Fibroblast of lung (primary cell): ENCODE measurements around the gene KLK4. TPM values are rescaled to one million over a fixed set of nuclear protein-coding genes. Genes with fewer than 3 reads are reported as not detected.

Experiments
- DNase-seq, 2 donors: peaks; one replicate each; pipeline versions ENCODE4 v3.0.0 to v3.0.0-alpha.2; 2010; ENCODE audit warnings: low read depth in 2 of 2
- H2AFZ ChIP-seq: 2 replicates; pipeline ENCODE4 v1.5.1; 2012; ENCODE audit warnings: low read length, control low read depth, inconsistent platforms
- H3K27ac ChIP-seq: 2 replicates; pipeline ENCODE4 v1.5.1; 2011; ENCODE audit warnings: low read length, control low read depth; ENCODE audit not compliant: insufficient read depth
- H3K27me3 ChIP-seq: 2 replicates; pipeline ENCODE4 v1.5.1; 2011; ENCODE audit warnings: mild to moderate bottlenecking, low read length; ENCODE audit not compliant: control insufficient read depth, insufficient read depth
- H3K36me3 ChIP-seq: 2 replicates; pipeline ENCODE4 v1.5.1; 2011; ENCODE audit warnings: low read length; ENCODE audit not compliant: control insufficient read depth, insufficient read depth
- H3K4me1 ChIP-seq: 2 replicates; pipeline ENCODE4 v1.5.1; 2011; ENCODE audit warnings: low read length; ENCODE audit not compliant: control insufficient read depth, insufficient read depth; ENCODE audit errors: extremely low read depth
- H3K4me2 ChIP-seq: 2 replicates; pipeline ENCODE4 v1.5.1; 2011; ENCODE audit warnings: low read length, control low read depth; ENCODE audit not compliant: insufficient read depth; ENCODE audit errors: extremely low read depth
- H3K4me3 ChIP-seq, 4 experiments: fragments of 200-600 bp in 1 of 4; sonication (generic) in 1 of 4; replicated peaks in 1 of 4; 2 replicates each; pipeline ENCODE4 v1.5.1; 2011 to 2016; ENCODE audit warnings: low read length in 4 of 4, low read depth in 3 of 4, mild to moderate bottlenecking in 3 of 4, control low read depth in 2 of 4, inconsistent platforms in 1 of 4, mixed read lengths in 1 of 4; ENCODE audit not compliant: insufficient read depth in 1 of 4; ENCODE audit errors: control extremely low read depth in 1 of 4
- H3K79me2 ChIP-seq: 2 replicates; pipeline ENCODE4 v1.5.1; 2012; ENCODE audit warnings: mild to moderate bottlenecking, low read length, inconsistent platforms; ENCODE audit not compliant: control insufficient read depth, insufficient read depth
- H3K9ac ChIP-seq: 2 replicates; pipeline ENCODE4 v1.5.1; 2011; ENCODE audit warnings: mild to moderate bottlenecking, low read length, control low read depth; ENCODE audit not compliant: insufficient read depth
- H3K9me3 ChIP-seq: 2 replicates; pipeline ENCODE4 v1.5.1; 2012; ENCODE audit warnings: low read depth, low read length; ENCODE audit not compliant: control insufficient read depth, insufficient read depth
- H4K20me1 ChIP-seq: 2 replicates; pipeline ENCODE4 v1.5.1; 2011; ENCODE audit warnings: low read length; ENCODE audit not compliant: control insufficient read depth, insufficient read depth; ENCODE audit errors: extremely low read depth
- CTCF ChIP-seq, 2 donors: IDR thresholded peaks in 1 of 2; conservative IDR thresholded peaks in 1 of 2; 1 replicate in 1 of 2; 2 replicates in 1 of 2; pipeline ENCODE4 v1.5.1; 2011 to 2012; ENCODE audit warnings: low read length in 2 of 2, control low read depth in 1 of 2, inconsistent platforms in 1 of 2, low read depth in 1 of 2, mild to moderate bottlenecking in 1 of 2
- EZH2 ChIP-seq: IDR thresholded peaks from 2 replicates; pipeline ENCODE4 v1.5.1; 2012; ENCODE audit warnings: low read length, control low read depth, mild to moderate bottlenecking; ENCODE audit errors: missing control alignments
- polyA plus RNA-seq, 2 donors: library from polyadenylated mRNA; depleted of rRNA in 1 of 2; stranded (reverse) in 1 of 2; unstranded in 1 of 2; fragments of >200 nt; gene quantifications; 2 replicates each; pipeline ENCODE4 v1.2.1, GENCODE V29; 2011 to 2012; ENCODE audit warnings: missing spikeins in 1 of 2
- total RNA-seq: library from RNA; depleted of rRNA; stranded (reverse); fragments of >200 nt; gene quantifications from 2 replicates; pipeline ENCODE4 v1.2.1, GENCODE V29; 2014

KLK4 gene
- total and polyA plus RNA-seq, 2 donors (not counting 1 experiment from before 2014, with no cell fraction given), result not detected

GRCh38 chr19:50922317-50922853, 11.2 kb upstream of the KLK4 start:
- no peak overlapping the region for H2AFZ ChIP-seq
- TF ChIP-seq EZH2, result no peak
- TF ChIP-seq CTCF (conservative IDR thresholded peaks at IDR 0.05 in 1 of 2, IDR thresholded peaks at IDR 0.05 in 1 of 2; ENCODE audit: low read depth in 1 of 2, low read length in 2 of 2), result peak; percentile 83 to 84

GRCh38 chr19:50921426-50922316, 10.5 kb upstream of the KLK4 start:
- TF ChIP-seq EZH2 (no peak), CTCF (conservative IDR thresholded peaks at IDR 0.05 in 1 of 2, IDR thresholded peaks at IDR 0.05 in 1 of 2; ENCODE audit: low read depth in 1 of 2, low read length in 2 of 2) (no peak)
- Histone ChIP-seq H2AFZ (no peak overlapping the region), H3K79me2 (no peaks in the 10 kb centered on the region), H3K27ac (no peak overlapping the region), H3K4me1 (no peaks in the 10 kb centered on the region), H3K4me3 (no peak overlapping the region), H3K4me2 (no peak overlapping the region), H3K9ac (no peak overlapping the region), H3K36me3 (no peaks in the 10 kb centered on the region), H3K27me3 (no peaks in the 10 kb centered on the region), H4K20me1 (no peaks in the 10 kb centered on the region), H3K9me3 (no peaks in the 10 kb centered on the region)
- DNase-seq, result no peak

More at GRCh38 chr19:50922317-50922853, 11.2 kb upstream of the KLK4 start:
- H3K9me3 ChIP-seq, result no peaks in the 10 kb centered on the region
- H3K4me1 ChIP-seq, result no peaks in the 10 kb centered on the region
- H3K36me3 ChIP-seq, result no peaks in the 10 kb centered on the region
- no peaks in the 10 kb centered on the region for H3K79me2 ChIP-seq
- no peak overlapping the region for H3K4me2 ChIP-seq
- no peaks in the 10 kb centered on the region for H3K27me3 ChIP-seq
- H3K9ac ChIP-seq, result no peak overlapping the region
- H3K4me3 ChIP-seq, result no peak overlapping the region
- no peak overlapping the region for H3K27ac ChIP-seq
- no peaks in the 10 kb centered on the region for H4K20me1 ChIP-seq
- DNase-seq, result peak; percentile 46 to 73

GRCh38 chr19:50916069-50916468, 4.9 kb upstream of the KLK4 start:
- no peak for DNase-seq
- Histone ChIP-seq H3K4me1 (no peaks in the 10 kb centered on the region), H3K4me2 (no peak overlapping the region), H4K20me1 (no peaks in the 10 kb centered on the region), H2AFZ (no peak overlapping the region), H3K9me3 (no peaks in the 10 kb centered on the region), H3K79me2 (no peaks in the 10 kb centered on the region), H3K4me3 (no peak overlapping the region), H3K27me3 (peaks cover 3% of the 10 kb centered on the region), H3K36me3 (no peaks in the 10 kb centered on the region), H3K9ac (no peak overlapping the region), H3K27ac (no peak overlapping the region)
- TF ChIP-seq CTCF (conservative IDR thresholded peaks at IDR 0.05 in 1 of 2, IDR thresholded peaks at IDR 0.05 in 1 of 2; ENCODE audit: low read depth in 1 of 2, low read length in 2 of 2) (no peak), EZH2 (no peak)
